GM21576 (cell line): ENCODE data around the gene CTTNBP2NL.

Source experiments
- ATAC-seq: cut with Tn5 transposase; IDR thresholded peaks from one replicate; pipeline ENCODE4 v1.9.1; 2021; ENCODE audit warnings: mild to moderate bottlenecking, moderate library complexity; ENCODE audit not compliant: unreplicated experiment

CTTNBP2NL gene

GRCh38 chr1:112395821-112396652 is at the start of gene CTTNBP2NL:
Gene CTTNBP2NL, plus strand, starts transcription at chr1:112396214. Its CDS starts 19,952 bp downstream, at chr1:112416166.
- ATAC-seq = peak; percentile 83

GRCh38 chr1:112346801-112347350 is 49.1 kb upstream of the CTTNBP2NL start:
- no peak for ATAC-seq

- ATAC-seq = no peak
Observed at GRCh38 chr1:112356765-112357164, 39.2 kb upstream of the CTTNBP2NL start.

- ATAC-seq = no peak
Observed at GRCh38 chr1:112357467-112357866, 38.5 kb upstream of the CTTNBP2NL start.

- no peak for ATAC-seq
Observed at GRCh38 chr1:112358061-112358770, 37.8 kb upstream of the CTTNBP2NL start.

- no peak for ATAC-seq
Observed at GRCh38 chr1:112358798-112359408, 37.1 kb upstream of the CTTNBP2NL start.

- ATAC-seq = no peak
Observed at GRCh38 chr1:112359961-112360767, 35.9 kb upstream of the CTTNBP2NL start.

GRCh38 chr1:112363636-112364035 is 32.4 kb upstream of the CTTNBP2NL start:
- no peak for ATAC-seq

- ATAC-seq = no peak
Observed at GRCh38 chr1:112368198-112368597, 27.8 kb upstream of the CTTNBP2NL start.

GRCh38 chr1:112369392-112370285 is 26.4 kb upstream of the CTTNBP2NL start:
- ATAC-seq = peak; percentile 91

GRCh38 chr1:112370996-112371395 is 25.0 kb upstream of the CTTNBP2NL start:
- ATAC-seq = no peak

- no peak for ATAC-seq
Observed at GRCh38 chr1:112371775-112372174, 24.2 kb upstream of the CTTNBP2NL start.

- no peak for ATAC-seq
Observed at GRCh38 chr1:112373806-112374205, 22.2 kb upstream of the CTTNBP2NL start.

GRCh38 chr1:112375701-112376100 is 20.3 kb upstream of the CTTNBP2NL start:
- no peak for ATAC-seq

- no peak for ATAC-seq
Observed at GRCh38 chr1:112380356-112380755, 15.7 kb upstream of the CTTNBP2NL start.

- ATAC-seq = no peak
Observed at GRCh38 chr1:112381324-112382076, 14.5 kb upstream of the CTTNBP2NL start.

- no peak for ATAC-seq
Observed at GRCh38 chr1:112383759-112384370, 12.1 kb upstream of the CTTNBP2NL start.

- ATAC-seq = no peak
Observed at GRCh38 chr1:112386024-112386723, 9.8 kb upstream of the CTTNBP2NL start.
